ACC112 (cell line): ENCODE measurements around the gene PROKR2.

Experiments
- H2AFZ ChIP-seq: fragments of 200-600 bp; sonication (generic); one replicate; pipeline ENCODE4 v1.6.0; 2017; ENCODE audit warnings: antibody characterized with exemption, low read length; ENCODE audit not compliant: unreplicated experiment
- H3K27ac ChIP-seq: fragments of 200-600 bp; sonication (generic); 2 replicates; pipeline ENCODE4 v1.5.1; 2014; ENCODE audit warnings: low read depth, mild to moderate bottlenecking, antibody characterized with exemption, low read length, moderate library complexity
- H3K27me3 ChIP-seq: fragments of 200-600 bp; sonication (generic); 2 replicates; pipeline ENCODE4 v1.6.1; 2014; ENCODE audit warnings: mild to moderate bottlenecking, antibody characterized with exemption, low read length, moderate library complexity, mixed read lengths; ENCODE audit not compliant: insufficient read depth
- H3K36me3 ChIP-seq: fragments of 200-600 bp; sonication (generic); 2 replicates; pipeline ENCODE4 v1.6.1; 2016; ENCODE audit warnings: mild to moderate bottlenecking, antibody characterized with exemption, low read length, moderate library complexity, mixed read lengths; ENCODE audit not compliant: insufficient read depth
- H3K4me1 ChIP-seq: fragments of 200-600 bp; sonication (generic); one replicate; pipeline ENCODE4 v1.6.1; 2016; ENCODE audit warnings: low read length, mixed read lengths; ENCODE audit not compliant: insufficient read depth, unreplicated experiment, control insufficient read depth
- H3K4me3 ChIP-seq: fragments of 200-600 bp; sonication (generic); 2 replicates; pipeline ENCODE4 v1.5.1; 2014; ENCODE audit warnings: mild to moderate bottlenecking, low read depth, low read length
- H3K79me2 ChIP-seq: fragments of 200-600 bp; sonication (generic); one replicate; pipeline ENCODE4 v1.6.0; 2016; ENCODE audit warnings: low read length; ENCODE audit not compliant: control insufficient read depth, unreplicated experiment, insufficient read depth

PROKR2 gene

GRCh38 chr20:5316188-5317158 lies at the start of gene PROKR2:
TSS of gene PROKR2 (minus strand) at chr20:5316954. CDS start at chr20:5314369, 2,585 bp downstream.
- Histone ChIP-seq H3K36me3 (no peaks in the 10 kb centered on the region), H3K27ac (no peak within 1 kb of the TSS), H3K4me3 (no peak within 1 kb of the TSS), H2AFZ (no peak within 1 kb of the TSS), H3K4me1 (no peaks in the 10 kb centered on the region), H3K79me2 (no peaks in the 10 kb centered on the region), H3K27me3 (peaks cover 89% of the 10 kb centered on the region)

- no peak overlapping the region for H3K4me3 ChIP-seq
- H3K27me3 ChIP-seq, result peaks cover 35% of the 10 kb centered on the region
- H3K27ac ChIP-seq, result no peak overlapping the region
- no peak overlapping the region for H2AFZ ChIP-seq
- H3K79me2 ChIP-seq, result no peaks in the 10 kb centered on the region
- H3K4me1 ChIP-seq, result peaks cover 3% of the 10 kb centered on the region
- no peaks in the 10 kb centered on the region for H3K36me3 ChIP-seq
Measured at GRCh38 chr20:5364997-5365597, 48.3 kb upstream of the PROKR2 start.

- Histone ChIP-seq H3K4me3 (no peak overlapping the region), H3K27me3 (peaks cover 42% of the 10 kb centered on the region), H3K36me3 (no peaks in the 10 kb centered on the region), H3K4me1 (peaks cover 3% of the 10 kb centered on the region), H2AFZ (no peak overlapping the region), H3K27ac (no peak overlapping the region), H3K79me2 (no peaks in the 10 kb centered on the region)
Measured at GRCh38 chr20:5364136-5364821, 47.5 kb upstream of the PROKR2 start.

- Histone ChIP-seq H3K27me3 (peaks cover 42% of the 10 kb centered on the region), H3K36me3 (no peaks in the 10 kb centered on the region), H3K79me2 (no peaks in the 10 kb centered on the region), H2AFZ (no peak overlapping the region), H3K27ac (no peak overlapping the region), H3K4me3 (no peak overlapping the region), H3K4me1 (peaks cover 3% of the 10 kb centered on the region)
Measured at GRCh38 chr20:5362771-5363170, 46.0 kb upstream of the PROKR2 start.

- Histone ChIP-seq H3K4me1 (peaks cover 3% of the 10 kb centered on the region), H3K79me2 (no peaks in the 10 kb centered on the region), H3K27ac (no peak overlapping the region), H3K27me3 (peaks cover 42% of the 10 kb centered on the region), H3K4me3 (no peak overlapping the region), H3K36me3 (no peaks in the 10 kb centered on the region), H2AFZ (no peak overlapping the region)
Measured at GRCh38 chr20:5361176-5361575, 44.4 kb upstream of the PROKR2 start.

GRCh38 chr20:5357946-5358345 lies 41.2 kb upstream of the PROKR2 start:
- Histone ChIP-seq H3K36me3 (no peaks in the 10 kb centered on the region), H3K4me3 (no peak overlapping the region), H3K4me1 (peaks cover 16% of the 10 kb centered on the region), H3K27ac (no peak overlapping the region), H3K79me2 (no peaks in the 10 kb centered on the region), H2AFZ (no peak overlapping the region), H3K27me3 (peaks cover 37% of the 10 kb centered on the region)

GRCh38 chr20:5356941-5357340 lies 40.2 kb upstream of the PROKR2 start:
- Histone ChIP-seq H2AFZ (no peak overlapping the region), H3K27me3 (peaks cover 31% of the 10 kb centered on the region), H3K36me3 (no peaks in the 10 kb centered on the region), H3K4me1 (peaks cover 17% of the 10 kb centered on the region), H3K79me2 (no peaks in the 10 kb centered on the region), H3K27ac (no peak overlapping the region), H3K4me3 (no peak overlapping the region)

- Histone ChIP-seq H2AFZ (no peak overlapping the region), H3K27ac (peak overlapping the region; percentile 62), H3K79me2 (no peaks in the 10 kb centered on the region), H3K36me3 (no peaks in the 10 kb centered on the region), H3K4me1 (peaks cover 17% of the 10 kb centered on the region), H3K4me3 (peak overlapping the region; percentile 40; the same call in 1 of the 2 replicates), H3K27me3 (peaks cover 14% of the 10 kb centered on the region)
Measured at GRCh38 chr20:5354901-5355300, 38.1 kb upstream of the PROKR2 start.

GRCh38 chr20:5353624-5354496 lies 37.1 kb upstream of the PROKR2 start:
- Histone ChIP-seq H3K79me2 (no peaks in the 10 kb centered on the region), H3K27me3 (peaks cover 7% of the 10 kb centered on the region), H2AFZ (no peak overlapping the region), H3K36me3 (no peaks in the 10 kb centered on the region), H3K4me3 (peak overlapping the region; percentile 40; the same call in 1 of the 2 replicates), H3K27ac (peak overlapping the region; percentile 62), H3K4me1 (peaks cover 17% of the 10 kb centered on the region)

- no peaks in the 10 kb centered on the region for H3K36me3 ChIP-seq
- H3K4me3 ChIP-seq, result no peak overlapping the region
- no peak overlapping the region for H2AFZ ChIP-seq
- H3K27ac ChIP-seq, result no peak overlapping the region
- H3K4me1 ChIP-seq, result peaks cover 9% of the 10 kb centered on the region
- no peaks in the 10 kb centered on the region for H3K27me3 ChIP-seq
- no peaks in the 10 kb centered on the region for H3K79me2 ChIP-seq
Measured at GRCh38 chr20:5349448-5349847, 32.7 kb upstream of the PROKR2 start.
